HG02943 (cell line): ENCODE data around the gene PAK2.
A peak's percentile ranks its signal among the peaks of the same experiment; 100 is the strongest.
"Not testable (repeated sequence)": the region's sequence is repeated elsewhere in the genome, so short reads cannot be mapped to it uniquely, and the experiment has no call there.

Source experiments
- ATAC-seq: cut with Tn5 transposase; IDR thresholded peaks from one replicate; pipeline ENCODE4 v1.9.1; 2021; ENCODE audit warnings: mild to moderate bottlenecking, low read depth, moderate library complexity; ENCODE audit not compliant: unreplicated experiment

Gene PAK2

DNA sequence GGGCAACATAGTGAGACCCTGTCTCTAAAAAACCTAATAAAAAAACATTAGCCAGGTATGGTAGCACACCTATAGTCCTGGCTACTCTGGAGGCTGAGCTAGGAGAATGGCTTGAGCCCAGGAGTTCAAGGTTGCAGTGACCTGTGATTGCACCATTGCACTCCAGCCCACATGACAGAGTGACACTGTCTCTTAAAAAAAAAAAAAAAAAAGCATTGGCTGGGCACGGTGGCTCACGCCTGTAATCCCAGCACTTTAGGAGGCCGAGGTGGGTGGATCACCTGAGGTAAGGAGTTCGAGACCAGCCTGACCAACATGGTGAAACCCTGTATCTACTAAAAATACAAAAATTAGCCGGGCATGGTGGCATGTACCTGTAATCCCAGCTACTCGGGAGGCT, 99.7 kb downstream of the PAK2 start:
- ATAC-seq = not testable (repeated sequence)

DNA sequence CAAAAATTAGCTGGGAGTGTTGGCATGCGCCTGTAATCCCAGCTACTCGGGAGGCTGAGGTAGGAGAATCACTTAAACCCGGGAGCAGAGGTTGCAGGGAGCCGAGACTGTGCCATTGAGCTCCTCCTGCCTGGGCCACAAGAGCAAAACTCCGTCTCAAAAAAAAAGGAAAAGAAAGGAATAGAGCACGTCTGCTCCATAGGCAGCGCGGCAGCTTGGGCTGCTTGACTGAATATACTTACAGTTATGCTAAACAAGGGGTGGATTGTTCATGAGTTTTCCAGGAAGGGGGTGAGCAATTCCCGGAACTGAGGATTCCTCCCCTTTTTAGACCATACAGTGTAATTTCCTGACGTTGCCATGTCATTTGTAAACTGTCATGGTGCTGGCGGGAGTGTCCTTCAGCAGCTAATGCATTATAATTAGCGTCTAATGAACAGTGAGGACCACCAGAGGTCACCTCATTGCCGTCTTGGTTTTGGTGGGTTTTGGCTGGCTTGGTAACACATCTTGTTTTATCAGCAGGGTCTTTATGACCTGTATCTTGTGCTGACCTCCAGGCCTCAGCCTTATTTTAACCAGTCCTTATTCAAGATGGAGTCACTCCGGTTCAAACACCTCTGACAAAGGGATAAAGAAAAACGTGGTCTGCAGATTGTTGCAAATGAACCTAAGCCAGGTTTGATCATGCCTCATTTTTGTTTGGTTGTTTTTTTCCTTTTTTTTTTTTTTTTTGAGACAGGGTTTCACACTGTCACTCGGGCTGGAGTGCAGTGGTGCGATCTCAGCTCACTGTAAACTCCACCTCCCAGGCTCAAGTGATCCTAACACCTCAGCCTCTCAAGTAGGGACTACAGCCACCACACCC, 103.1 kb downstream of the PAK2 start:
- ATAC-seq = no peak

DNA sequence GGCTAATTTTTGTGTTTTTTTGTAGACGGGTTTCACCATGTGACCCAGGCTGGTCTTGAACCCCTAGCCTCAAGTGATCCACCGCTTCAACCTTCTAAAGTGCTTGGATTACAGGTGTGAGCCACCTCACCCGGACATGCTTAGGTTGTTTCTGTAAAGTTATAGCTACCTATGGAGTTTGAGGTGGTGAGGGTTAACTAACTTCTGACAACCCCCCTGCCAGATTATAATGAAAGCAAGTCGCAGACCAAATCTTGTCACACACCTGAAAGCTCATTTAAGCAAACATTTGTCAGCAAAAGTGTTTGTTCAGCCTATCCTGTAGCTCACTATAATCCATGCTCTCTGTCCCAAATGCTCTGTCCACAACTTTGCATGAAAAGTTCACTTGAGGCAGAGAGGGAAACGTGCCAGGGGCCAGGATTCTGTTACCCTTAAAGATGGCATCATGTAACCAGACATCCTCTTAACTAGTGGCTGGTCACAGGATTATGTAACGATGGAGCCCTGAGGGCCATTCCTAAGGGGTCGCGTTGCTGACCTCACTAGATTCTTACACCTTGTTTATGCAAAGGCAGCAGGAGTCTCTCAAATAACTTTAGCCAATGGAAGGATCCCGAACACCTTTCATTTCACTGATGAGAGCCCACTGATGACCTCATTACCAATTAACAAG, 103.9 kb downstream of the PAK2 start:
- ATAC-seq = no peak

DNA sequence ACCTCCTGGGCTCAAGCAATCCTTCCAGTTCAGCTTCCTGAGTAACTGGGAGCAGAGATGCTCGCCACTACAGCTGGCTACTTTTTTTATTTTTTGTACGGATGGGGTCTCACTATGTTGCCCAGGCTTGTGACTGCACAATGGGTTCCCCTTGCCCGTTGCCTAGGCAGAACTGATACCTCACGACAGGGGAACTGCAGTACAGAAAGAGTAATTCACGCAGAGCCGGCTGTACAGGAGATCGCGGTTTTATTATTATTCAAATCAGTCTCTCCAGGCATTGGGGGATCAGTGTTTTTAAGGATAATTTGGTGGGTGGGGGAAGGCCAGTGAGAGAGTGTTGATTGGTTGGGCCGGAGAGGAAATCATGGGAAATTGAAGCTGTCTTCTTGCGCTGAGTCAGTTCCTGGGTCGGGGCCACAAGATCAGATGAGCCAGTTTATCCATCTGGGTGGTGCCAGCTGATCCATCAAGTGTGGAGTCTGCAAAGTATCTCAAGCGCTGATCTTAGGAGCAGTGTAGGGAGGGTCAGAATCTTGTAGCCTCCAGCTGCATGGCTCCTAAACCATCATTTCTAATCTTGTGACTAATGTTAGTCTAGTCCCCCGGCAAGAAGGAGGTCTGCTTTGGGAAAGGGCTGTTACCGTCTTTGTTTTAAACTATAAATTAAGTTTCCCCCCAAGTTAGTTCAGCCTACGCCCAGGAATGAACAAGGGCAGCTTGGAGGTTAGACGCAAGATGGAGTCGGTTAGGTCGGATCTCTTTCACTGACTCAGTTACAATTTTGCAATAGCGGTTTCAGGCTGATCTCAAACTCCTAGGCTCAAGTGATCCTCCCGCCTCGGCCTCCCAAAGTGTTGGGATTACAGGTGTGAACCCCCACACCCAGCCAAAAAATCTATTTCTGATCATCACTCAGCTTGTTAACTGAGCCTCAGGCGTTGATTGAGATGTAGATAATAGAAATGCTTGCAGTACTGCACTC, 104.9 kb downstream of the PAK2 start:
- ATAC-seq = not testable (repeated sequence)

DNA sequence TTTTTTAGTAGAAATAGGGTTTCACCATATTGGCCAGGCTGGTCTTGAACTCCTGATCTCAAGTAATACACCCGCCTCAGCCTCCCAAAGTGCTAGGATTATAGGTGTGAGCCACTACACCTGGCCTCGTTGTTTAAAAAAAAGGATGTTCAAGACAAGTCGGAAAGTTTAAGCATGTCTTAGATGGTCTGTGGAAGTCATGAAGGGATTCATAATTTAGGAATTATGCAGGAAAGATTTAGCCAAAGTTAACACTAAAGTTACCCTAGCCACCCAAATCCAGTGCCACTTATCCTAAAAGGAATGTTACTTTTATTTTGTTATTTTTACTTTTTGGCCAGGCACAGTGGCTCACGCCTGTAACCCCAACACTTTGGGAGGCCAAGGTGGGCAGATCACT, 108.7 kb downstream of the PAK2 start:
- ATAC-seq = not testable (repeated sequence)

DNA sequence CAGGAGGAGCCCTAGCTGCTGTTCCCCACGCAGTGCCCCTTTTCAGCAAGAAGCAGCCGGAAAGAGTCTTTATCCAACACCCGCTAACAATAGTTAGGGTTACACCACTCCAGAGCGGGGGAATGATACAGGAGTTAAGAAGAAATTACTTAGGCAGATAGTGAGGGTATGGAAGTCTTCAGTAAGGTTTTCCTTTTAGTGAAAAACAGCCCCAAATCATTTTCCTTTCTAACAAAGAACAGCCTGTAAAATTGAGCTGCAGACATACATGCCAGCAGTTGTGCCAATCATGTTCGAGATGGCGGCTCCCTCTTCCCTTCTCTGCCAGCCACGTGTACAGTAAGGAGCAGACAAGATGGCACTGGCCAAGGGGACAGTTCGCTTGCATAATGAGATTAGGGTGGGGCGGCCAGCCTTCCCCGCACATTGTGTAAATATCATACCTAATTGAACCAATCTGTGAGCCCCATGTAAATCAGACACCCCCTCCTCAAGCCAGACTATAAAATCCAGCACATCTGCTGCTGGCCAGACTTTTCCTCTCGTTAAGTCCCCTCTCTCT, 109.6 kb downstream of the PAK2 start:
- no peak for ATAC-seq

DNA sequence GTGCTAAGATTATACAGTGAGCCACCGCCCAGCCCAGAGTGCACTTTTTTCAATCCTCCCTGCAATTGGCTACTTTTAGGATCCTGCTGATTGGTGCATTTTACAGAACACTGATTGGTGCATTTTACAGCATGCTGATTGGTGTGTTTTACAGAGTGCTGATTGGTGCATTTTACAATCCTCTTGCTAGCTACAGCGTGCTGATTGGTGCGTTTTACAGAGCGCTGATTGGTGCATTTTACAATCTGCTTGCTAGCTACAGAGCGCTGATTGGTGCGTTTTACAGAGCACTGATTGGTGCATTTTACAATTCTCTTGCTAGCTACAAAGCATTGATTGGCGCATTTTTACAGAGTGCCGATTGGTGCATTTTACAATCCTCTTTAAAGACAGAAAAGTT, 123.3 kb downstream of the PAK2 start:
- not testable (repeated sequence) for ATAC-seq

DNA sequence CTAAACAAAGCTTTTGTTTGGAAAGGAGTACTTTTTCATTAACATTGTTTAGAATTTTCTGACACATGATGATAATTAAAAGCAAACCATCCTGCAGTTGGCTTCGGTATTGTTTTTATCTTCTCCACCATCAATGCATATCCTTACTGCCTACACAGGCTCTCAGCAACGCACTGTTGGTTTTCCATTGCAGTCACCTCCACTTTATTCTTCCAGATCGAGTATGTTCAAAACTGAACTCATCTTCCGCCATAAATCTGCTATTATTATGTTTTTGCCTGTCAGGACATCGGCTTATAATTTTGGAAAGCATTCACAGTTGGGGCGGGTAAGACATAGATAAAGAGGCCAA, 127.5 kb downstream of the PAK2 start:
- no peak for ATAC-seq

DNA sequence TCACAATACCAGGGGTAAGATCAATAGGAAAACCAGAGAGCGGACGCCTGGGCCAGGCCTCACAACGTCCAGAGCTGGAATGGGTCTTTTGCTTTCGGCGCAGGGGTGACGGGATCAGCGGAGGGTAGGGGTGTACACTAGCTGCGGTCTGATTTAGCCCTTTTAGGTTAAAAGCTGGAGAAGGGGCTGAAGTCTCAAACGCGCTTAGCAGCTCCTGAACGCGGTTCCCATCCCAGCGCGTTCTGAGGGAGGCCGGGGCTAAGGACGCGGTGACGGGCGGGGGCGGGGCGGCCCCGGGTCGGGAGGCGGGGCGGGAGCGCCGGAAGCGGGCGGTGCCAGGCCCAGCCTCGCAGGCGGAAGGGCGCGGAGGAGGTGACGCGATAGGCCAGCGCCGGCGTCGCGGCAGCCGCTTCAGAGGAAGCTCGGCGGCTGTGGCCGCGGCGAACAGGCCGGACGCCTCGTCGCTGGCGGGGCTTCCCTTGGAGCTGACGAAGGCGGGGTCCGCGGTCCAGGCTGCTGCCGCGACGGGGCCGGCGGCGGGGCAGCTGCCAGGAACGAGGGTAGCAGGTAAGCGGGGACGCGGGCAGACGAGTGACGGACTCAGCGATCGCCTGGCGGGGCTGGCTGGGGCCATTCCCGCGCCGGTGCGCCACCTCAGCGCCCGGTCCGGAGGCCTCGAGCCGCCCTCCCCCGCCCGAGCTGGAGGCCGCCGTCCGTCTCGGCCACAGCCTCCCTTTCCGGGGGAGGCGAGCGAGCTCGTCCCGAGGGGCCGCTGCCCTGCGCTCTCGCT, 128.0 kb downstream of the PAK2 start, which contains the start of gene SENP5:
Gene SENP5, plus strand, starts transcription at position 414 of the 790 bp plus-strand sequence. CDS start 17,262 bp downstream, outside the sequence.
- peak; percentile 87 for ATAC-seq

DNA sequence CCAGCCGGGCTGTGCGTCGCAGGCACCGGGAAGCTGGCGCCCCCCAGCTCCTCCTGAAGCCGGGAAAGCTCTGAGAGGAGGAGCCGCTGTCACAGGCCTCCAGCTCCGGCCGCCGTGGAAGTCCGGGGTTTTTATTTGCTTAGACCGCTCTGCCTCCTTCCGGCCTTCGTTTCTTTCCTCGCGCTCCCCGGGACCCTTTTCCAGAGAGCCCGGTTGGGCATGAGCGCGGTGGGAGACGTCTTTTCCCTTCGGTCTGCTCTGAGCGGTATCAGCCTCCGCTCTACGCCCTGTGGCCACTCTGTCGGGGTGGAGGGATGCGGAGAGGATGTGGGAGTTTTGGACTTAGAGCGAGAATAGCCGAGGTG, 128.6 kb downstream of the PAK2 start:
- ATAC-seq = peak; percentile 32

DNA sequence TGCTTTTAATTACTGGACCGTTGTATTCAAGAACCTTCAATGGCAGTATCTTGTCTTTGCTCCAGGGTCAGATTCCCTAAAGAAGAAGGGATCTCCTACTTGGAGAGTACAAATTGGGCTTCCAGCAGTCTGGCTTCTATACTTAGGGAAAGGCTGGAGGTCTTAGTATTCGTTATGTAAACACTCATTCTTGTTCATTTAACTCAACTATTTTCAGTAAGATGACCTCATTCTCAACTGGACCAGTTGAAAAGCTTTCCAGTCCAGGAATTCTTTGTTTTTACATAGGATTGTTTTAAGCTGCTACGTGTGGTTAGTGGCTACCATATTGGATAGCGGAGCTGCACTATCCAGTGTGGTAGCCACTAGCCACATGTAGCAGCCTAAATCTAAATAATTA, 132.7 kb downstream of the PAK2 start:
- no peak for ATAC-seq

DNA sequence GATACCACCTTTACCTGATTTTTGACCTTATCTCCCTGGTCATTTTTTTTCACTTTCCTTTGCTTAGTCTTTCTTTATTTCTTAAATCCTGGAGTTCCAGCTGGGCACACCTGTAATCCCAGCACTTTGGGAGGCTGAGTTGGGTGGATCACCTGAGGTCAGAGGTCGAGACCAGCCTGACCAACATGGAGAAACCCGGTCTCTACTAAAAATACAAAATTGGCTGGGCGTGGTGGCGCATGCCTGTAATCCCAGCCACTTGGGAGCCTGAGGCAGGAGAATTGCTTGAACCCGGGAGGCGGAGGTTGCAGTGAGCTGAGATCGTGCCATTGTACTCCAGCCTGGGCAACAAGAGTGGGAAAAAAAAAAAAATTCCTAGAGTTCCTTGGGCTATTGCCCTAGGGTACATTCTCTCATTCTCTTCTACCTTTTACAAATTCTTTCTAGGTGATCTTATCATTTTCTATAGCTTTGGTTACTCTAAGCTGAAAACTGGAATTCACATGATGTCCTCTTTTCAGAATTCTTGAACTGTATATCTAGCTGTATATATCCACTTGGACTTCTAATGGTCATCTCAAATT, 134.9 kb downstream of the PAK2 start:
- ATAC-seq = not testable (repeated sequence)

DNA sequence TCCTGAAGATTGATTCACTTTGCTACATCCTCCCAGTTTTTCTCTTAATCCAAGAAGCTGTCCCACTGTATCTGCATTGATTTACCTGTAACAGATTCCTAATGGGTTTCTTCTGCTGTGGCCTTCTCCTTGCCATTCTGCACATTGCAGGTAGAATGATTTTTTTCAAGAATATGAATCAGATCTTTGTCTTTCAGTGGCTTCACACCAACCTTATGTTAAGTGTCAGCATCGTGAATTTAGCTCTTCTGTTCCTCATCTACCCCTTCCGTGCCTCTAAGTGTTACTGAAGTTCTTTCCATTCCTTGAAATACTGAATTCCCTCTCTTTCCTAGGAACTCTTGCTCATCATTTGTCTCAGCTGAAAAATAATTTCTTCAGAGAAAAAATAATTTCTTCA, 135.6 kb downstream of the PAK2 start:
- ATAC-seq = no peak
